Measurements from ENCODE around the gene FPR3. TPM values are rescaled to one million over a fixed set of nuclear protein-coding genes. Genes with fewer than 3 reads are reported as not detected.

Gene FPR3
- total RNA-seq, 6 experiments from 2014 or later: 2.2 to 13.9 (median 4.6) TPM

DNA sequence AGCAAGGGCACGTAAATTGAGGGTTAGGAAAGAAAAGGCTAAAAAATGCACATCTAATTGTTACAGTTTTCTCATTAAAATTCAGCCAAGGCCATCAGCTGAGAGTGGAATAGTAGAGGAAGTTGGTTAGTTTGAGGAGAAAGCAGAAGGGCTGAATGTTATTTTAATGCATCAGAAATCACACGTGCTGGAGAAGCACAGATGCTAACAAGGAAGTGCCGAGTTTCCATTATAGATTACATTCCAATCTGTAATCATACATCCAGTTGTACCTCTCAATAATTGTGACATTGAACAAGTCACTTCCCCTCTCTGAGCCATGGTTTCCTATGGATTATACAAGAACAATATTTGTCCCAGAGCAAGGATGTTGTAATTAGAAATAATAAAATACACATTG lies 25.1 kb downstream of the FPR3 start:
- Histone ChIP-seq H3K4me3 (no peak overlapping the region), H3K4me1 (no peaks in the 10 kb centered on the region), H3K36me3 (no peaks in the 10 kb centered on the region), H3K27ac (no peak overlapping the region), H3K27me3 (no peaks in the 10 kb centered on the region), H3K9me3 (no peaks in the 10 kb centered on the region)
- DNase-seq (no peak), ATAC-seq (peak in 1 of 4 donors; percentile 23)
- intact Hi-C loops (cut with DNase I): no loop called here
- WGBS (ENCODE audit: insufficient coverage, low coverage, low lambda C conversion rate, missing lambda C conversion rate): 38% methylated on average over 3 of the region's 3 CpGs
- TF ChIP-seq POLR2A (IDR thresholded peaks at IDR 0.05): no peak
- TF ChIP-seq, protein P1, sequence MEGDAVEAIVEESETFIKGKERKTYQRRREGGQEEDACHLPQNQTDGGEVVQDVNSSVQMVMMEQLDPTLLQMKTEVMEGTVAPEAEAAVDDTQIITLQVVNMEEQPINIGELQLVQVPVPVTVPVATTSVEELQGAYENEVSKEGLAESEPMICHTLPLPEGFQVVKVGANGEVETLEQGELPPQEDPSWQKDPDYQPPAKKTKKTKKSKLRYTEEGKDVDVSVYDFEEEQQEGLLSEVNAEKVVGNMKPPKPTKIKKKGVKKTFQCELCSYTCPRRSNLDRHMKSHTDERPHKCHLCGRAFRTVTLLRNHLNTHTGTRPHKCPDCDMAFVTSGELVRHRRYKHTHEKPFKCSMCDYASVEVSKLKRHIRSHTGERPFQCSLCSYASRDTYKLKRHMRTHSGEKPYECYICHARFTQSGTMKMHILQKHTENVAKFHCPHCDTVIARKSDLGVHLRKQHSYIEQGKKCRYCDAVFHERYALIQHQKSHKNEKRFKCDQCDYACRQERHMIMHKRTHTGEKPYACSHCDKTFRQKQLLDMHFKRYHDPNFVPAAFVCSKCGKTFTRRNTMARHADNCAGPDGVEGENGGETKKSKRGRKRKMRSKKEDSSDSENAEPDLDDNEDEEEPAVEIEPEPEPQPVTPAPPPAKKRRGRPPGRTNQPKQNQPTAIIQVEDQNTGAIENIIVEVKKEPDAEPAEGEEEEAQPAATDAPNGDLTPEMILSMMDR (IDR thresholded peaks at IDR 0.05): no peak

DNA sequence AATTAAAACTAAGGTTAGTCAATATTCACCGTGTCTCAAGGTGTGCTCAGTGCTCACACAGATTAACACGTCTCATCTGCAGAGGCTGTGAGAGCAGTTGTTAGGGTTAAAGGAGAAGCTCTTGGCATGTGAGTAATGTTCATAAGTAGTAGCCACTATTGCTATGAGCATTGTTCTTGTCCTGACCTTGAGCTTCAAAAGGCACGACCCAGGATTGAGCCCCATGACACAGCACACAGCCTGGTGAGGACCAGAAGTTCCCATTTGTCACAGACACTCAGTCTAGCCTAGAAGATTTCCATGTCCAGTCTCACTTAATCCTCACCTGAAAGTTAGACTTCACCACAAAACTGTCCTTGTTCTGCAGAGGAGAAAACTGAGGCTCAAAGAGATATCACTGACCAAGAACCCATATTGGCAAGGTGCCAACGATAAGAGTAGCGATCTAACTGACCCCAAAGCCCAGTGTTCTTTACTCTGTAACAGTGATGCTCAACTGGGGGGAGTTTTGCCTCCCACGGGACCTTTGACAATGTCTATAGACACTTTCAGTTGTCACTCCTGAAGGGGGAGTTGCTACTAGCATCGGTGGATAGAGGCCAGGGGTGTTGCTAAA lies 26.0 kb downstream of the FPR3 start:
- Histone ChIP-seq H3K4me3 (no peak overlapping the region), H3K9me3 (no peaks in the 10 kb centered on the region), H3K27me3 (no peaks in the 10 kb centered on the region), H3K36me3 (no peaks in the 10 kb centered on the region), H3K4me1 (no peaks in the 10 kb centered on the region), H3K27ac (no peak overlapping the region)
- WGBS (ENCODE audit: insufficient coverage, low coverage, low lambda C conversion rate, missing lambda C conversion rate): 42% methylated on average over 5 of the region's 7 CpGs
- TF ChIP-seq, protein P1 (IDR thresholded peaks at IDR 0.05): no peak
- TF ChIP-seq POLR2A (IDR thresholded peaks at IDR 0.05): no peak
- ATAC-seq: peak in 1 of 4 donors; percentile 15
- DNase-seq: no peak
- intact Hi-C loops (cut with DNase I): no loop called here

DNA sequence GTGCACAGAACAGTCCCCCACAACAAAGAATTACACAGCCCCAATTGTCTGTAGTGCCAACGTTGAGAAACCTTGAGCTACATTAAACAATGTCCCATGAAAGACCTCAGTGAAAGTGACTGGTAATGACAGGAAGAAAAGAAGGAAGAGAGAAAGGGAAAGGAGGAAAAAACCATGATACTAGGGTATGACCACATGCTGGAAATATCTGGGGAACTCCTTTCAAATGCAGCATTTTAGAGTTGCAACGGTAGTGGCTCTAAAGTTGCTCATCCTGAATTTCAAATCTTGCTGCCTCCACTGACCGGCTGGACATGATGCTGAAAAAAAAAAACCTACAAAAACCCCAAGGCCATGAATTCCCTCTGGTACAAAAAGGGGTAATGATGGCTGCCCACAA lies 26.5 kb downstream of the FPR3 start:
- Histone ChIP-seq H3K36me3 (no peaks in the 10 kb centered on the region), H3K4me3 (no peak overlapping the region), H3K9me3 (no peaks in the 10 kb centered on the region), H3K27me3 (no peaks in the 10 kb centered on the region), H3K4me1 (no peaks in the 10 kb centered on the region), H3K27ac (no peak overlapping the region)
- no peak for TF ChIP-seq POLR2A (IDR thresholded peaks at IDR 0.05)
- TF ChIP-seq, protein P1 (IDR thresholded peaks at IDR 0.05): no peak
- intact Hi-C loops (cut with DNase I): no loop called here
- DNase-seq (no peak), ATAC-seq (no peak)
- WGBS (ENCODE audit: insufficient coverage, low coverage, low lambda C conversion rate, missing lambda C conversion rate): 38% methylated on average over 3 of the region's 3 CpGs

DNA sequence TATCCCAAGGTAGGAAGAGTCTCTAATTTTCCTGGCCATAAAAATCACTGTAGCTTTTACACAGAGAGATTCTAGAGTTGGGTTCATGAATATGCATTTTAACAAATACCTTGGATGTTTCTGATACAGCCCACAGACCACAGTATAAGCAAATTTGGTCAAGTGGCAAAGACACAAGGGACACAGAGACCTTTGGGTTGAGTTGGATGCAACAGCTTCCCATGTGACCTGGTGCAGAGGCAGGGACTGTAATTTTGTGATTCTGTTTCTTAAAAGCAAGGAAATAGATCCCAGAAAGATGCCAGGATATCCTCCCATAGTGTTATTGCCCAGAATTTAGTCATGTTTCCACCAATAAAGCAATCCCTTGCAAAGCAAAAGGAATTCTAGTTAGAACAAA lies 27.0 kb downstream of the FPR3 start:
- ATAC-seq: no peak
- TF ChIP-seq, protein P1 (IDR thresholded peaks at IDR 0.05): no peak
- TF ChIP-seq POLR2A (IDR thresholded peaks at IDR 0.05): no peak
- intact Hi-C loops (cut with DNase I): no loop called here
- no peak for DNase-seq
- H3K27me3 ChIP-seq: no peaks in the 10 kb centered on the region
- H3K4me1 ChIP-seq: no peaks in the 10 kb centered on the region
- H3K9me3 ChIP-seq: no peaks in the 10 kb centered on the region
- no peak overlapping the region for H3K27ac ChIP-seq
- H3K36me3 ChIP-seq: no peaks in the 10 kb centered on the region
- H3K4me3 ChIP-seq: no peak overlapping the region

DNA sequence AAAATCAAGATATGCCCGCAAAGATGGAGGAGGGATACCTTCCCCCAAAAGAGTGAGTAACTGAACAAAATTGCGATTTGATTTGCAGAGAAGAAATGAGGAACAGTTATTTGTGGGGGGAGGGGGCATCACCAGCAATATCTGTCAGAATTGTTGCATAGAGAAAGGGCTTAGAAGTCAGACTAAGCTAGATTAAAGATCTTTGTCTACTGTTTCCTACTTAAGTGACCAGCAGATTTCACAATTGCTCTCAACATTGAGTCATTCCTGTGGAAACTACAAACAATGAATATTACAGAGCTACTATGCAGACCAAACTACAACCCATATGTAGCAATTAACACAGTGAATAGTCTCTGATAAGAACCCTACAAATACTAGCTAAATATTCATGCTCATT lies 27.4 kb downstream of the FPR3 start:
- no peaks in the 10 kb centered on the region for H3K4me1 ChIP-seq
- no peak overlapping the region for H3K27ac ChIP-seq
- peak in 2 of 4 donors; percentile 35 to 47 for ATAC-seq
- no peak for DNase-seq
- intact Hi-C loops (cut with DNase I): no loop called here
- no peak for TF ChIP-seq POLR2A (IDR thresholded peaks at IDR 0.05)
- TF ChIP-seq, protein P1 (IDR thresholded peaks at IDR 0.05): no peak
- no peaks in the 10 kb centered on the region for H3K9me3 ChIP-seq
- no peaks in the 10 kb centered on the region for H3K27me3 ChIP-seq
- no peaks in the 10 kb centered on the region for H3K36me3 ChIP-seq
- 37% methylated on average over 2 of the region's 2 CpGs for WGBS (ENCODE audit: insufficient coverage, low coverage, low lambda C conversion rate, missing lambda C conversion rate)
- no peak overlapping the region for H3K4me3 ChIP-seq

All from right lobe of liver (tissue), 6 donors.